Peyer's patch (tissue), 4 donors: Measurements from ENCODE around the gene CSNK2A1.

Experiments used
- POLR2A ChIP-seq, 2 donors: fragments of 450-650 bp; IDR thresholded peaks; one replicate each; pipeline ENCODE4 v1.5.1; 2017; ENCODE audit warnings: antibody characterized with exemption in 2 of 2, mild to moderate bottlenecking in 2 of 2, moderate library complexity in 2 of 2
- TF ChIP-seq, protein P1 (sequence below), 6 experiments: fragments of 450-650 bp in 4 of 6; fragments of 200-600 bp in 2 of 6; sonication (generic) in 1 of 6; IDR thresholded peaks; one replicate each; pipeline ENCODE4 v1.5.1; 2017 to 2019; ENCODE audit warnings: antibody characterized with exemption in 6 of 6, mild to moderate bottlenecking in 3 of 6, moderate library complexity in 1 of 6

- TF ChIP-seq, protein P1, sequence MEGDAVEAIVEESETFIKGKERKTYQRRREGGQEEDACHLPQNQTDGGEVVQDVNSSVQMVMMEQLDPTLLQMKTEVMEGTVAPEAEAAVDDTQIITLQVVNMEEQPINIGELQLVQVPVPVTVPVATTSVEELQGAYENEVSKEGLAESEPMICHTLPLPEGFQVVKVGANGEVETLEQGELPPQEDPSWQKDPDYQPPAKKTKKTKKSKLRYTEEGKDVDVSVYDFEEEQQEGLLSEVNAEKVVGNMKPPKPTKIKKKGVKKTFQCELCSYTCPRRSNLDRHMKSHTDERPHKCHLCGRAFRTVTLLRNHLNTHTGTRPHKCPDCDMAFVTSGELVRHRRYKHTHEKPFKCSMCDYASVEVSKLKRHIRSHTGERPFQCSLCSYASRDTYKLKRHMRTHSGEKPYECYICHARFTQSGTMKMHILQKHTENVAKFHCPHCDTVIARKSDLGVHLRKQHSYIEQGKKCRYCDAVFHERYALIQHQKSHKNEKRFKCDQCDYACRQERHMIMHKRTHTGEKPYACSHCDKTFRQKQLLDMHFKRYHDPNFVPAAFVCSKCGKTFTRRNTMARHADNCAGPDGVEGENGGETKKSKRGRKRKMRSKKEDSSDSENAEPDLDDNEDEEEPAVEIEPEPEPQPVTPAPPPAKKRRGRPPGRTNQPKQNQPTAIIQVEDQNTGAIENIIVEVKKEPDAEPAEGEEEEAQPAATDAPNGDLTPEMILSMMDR (IDR thresholded peaks at IDR 0.05), result no peak
- no peak for TF ChIP-seq POLR2A (IDR thresholded peaks at IDR 0.05)
Measured at GRCh38 chr20:544153-544725, 649 bp upstream of the CSNK2A1 start.
